GM04503 (cell line): ENCODE results near the gene THOC1.

Experiments
- DNase-seq: peaks from one replicate; pipeline ENCODE4 v3.0.0-alpha.2; 2012; ENCODE audit warnings: low read depth

THOC1 gene

GRCh38 chr18:275486-275885 lies 7.6 kb upstream of the THOC1 start:
- DNase-seq: no peak

- no peak for DNase-seq
Measured at GRCh38 chr18:274313-274712, 6.5 kb upstream of the THOC1 start.

DNA sequence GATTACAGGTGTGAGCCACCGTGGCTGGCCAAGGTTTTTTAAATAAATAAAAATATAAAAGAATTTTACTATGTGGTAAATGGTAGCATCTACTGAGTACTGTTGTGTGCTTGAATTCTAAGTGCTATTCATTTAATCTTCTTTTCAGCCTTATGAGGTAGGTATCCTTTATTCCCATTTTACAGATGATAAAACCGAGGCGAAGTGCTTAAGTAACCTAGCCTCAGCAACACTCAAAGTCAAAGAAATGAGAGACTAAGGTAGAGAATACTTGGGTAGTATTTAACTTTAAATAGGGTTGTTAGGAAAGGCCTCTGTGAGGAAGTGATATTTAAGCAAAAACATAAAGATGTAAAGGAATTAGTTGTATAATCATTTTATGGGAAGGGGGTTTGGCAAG lies 5.7 kb upstream of the THOC1 start:
- no peak for DNase-seq

DNA sequence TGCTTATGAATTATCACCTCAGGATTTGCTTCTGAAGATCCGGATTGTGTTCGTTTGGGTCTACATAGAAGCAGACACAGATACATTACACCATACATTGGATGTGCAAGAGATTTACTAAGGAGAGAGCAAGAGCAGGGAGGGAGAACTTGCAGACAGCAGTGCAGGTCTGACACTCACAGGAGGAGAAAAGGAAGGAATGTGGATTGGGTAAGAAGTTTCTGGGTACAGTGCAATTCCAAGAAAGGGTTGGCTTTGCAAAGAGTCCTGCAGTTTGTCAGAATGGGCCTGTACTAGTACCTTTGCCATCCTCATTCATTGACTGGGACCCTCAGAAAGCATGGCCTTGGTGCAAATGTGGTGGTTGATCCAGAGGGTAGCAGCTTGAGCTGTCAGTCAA lies 4.8 kb upstream of the THOC1 start:
- DNase-seq: no peak

DNA sequence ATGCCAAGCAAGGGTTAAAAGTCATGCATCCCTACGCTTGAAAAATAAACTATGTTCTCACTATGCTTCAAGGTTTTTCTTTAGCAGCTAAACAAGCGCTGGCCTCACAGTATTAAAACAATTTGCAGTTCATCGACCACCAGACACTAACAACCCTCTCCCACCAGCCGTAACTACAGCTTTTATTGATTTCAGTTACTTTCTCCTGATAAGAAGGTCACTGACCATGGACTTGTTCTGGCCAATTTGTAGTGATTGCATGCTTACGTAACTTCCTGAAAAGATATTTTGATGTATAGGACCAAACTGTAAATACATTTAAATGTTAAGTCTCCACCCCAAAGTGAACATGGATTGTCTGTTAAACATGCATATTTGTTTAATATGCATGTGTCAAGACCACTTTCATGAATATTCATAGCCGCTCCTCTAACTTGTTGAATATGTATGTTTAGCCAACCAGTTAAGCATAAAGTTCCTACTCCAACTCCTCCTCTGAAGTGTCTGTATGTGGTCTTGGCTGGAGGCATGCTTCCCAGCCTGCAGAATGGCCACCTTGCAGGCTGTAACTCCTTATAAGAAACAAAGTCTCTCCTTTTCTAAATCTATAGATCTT lies 1.7 kb upstream of the THOC1 start:
- no peak for DNase-seq

- DNase-seq: no peak
Measured at GRCh38 chr18:267380-267687, 513 bp downstream of the THOC1 start.

- DNase-seq: peak; percentile 20
Measured at GRCh38 chr18:261398-262073, 6.3 kb downstream of the THOC1 start.

- DNase-seq: no peak
Measured at GRCh38 chr18:260547-260946, 7.3 kb downstream of the THOC1 start.

- DNase-seq: no peak
Measured at GRCh38 chr18:255171-255570, 12.7 kb downstream of the THOC1 start.

- no peak for DNase-seq
Measured at GRCh38 chr18:253121-253520, 14.7 kb downstream of the THOC1 start.

DNA sequence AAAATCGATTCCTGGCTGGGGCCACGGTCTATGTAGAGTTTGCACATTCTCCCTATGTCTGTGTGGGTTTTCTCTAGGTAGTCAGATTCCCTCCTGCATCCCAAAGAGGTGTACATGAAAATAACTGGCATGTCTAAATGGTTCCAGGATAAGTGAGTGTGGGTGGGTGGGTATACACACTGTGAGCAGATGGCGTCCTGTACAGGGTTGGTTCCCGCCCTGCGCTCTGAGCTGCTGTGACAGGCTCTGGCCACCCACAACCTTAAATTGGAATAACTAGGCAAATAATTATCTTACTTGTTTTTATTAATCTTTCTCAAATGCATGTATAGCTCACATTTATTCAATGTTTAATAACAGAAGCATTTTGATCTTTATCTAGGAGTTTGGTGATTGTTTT lies 16.3 kb downstream of the THOC1 start:
- no peak for DNase-seq

DNA sequence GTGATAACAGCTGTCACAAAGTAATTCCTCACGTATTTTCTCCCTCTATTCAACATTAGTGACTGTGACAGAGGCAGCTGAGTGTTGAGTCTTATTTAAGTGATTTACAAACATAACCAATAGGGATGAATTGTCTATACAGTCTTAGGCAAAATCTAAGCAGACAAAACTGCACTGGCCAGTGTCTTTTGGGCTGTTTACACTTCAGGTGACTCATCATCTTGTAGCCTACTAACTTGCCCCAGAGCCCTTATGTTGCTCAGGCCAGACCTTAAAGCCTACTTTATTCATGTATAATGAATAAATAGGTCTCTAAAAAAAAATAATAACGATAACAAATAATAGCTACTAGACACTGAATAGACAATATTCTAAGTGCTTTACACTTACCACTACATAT lies 17.2 kb downstream of the THOC1 start:
- DNase-seq: no peak

GRCh38 chr18:248053-248452 lies 19.8 kb downstream of the THOC1 start:
- no peak for DNase-seq

DNA sequence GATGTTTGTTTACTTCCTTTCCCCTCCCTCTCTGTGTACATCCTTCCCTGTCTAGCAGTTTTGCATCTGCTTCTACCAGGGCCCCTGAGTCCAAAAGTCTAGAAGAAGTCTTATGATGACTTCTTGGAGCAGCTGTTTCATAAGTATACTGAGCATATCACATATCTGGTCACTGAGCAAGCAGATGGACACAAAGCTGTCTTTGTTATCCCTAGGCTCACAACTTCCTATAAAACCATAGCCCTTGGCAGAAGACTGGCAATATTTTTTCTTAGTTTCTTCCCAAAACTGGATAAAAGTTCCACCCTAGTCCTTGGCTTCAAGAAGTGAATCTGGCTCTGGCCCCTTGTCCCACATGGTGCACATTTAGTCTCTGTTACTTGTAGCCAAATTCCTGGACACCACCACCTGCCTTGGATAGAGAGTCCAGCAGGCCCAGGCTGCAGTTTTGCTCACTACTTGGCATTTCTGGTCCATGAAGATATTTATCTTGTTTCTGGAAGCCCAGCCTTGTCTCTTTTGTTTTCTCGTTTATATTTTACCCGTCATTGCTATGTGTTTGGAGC lies 22.5 kb downstream of the THOC1 start:
- no peak for DNase-seq

DNA sequence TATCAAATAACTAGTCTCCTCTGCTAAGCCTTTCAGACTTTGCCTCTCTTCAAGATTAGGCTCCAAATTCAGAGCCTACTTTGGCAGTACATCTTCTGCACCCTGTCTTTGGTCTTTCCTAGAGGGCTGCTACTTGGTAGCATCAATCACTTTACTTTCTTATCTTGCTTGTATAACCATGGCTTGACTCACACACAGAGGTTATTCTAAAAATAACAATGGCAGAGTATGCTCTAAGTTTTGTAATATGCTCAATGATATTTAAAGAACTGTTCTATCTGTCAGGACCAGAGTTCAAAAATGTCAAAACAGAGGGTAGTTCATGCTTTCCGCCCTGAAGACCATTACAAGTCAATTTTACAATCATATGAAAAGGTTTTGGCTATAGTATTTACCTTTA lies 27.7 kb downstream of the THOC1 start:
- DNase-seq: no peak

- DNase-seq: no peak
Measured at GRCh38 chr18:231563-231962, 36.3 kb downstream of the THOC1 start.

DNA sequence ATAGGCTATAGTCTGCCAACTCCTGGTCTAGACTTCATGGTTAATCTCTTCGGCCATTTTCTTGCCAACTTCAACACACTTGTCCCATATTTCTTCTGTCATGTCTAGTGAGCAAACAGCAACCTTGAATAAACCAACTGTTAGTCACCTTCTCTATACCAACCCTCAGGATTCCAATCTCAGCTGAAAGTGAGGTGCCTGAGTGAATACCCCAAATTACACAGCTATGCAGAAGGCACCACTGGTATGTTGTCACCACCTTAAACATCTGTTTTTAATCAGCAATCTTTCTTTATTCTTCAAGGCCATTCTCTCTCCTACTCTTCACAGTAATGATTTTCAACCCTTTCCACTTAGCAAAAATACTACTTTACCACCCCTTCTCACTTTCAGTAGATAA lies 39.3 kb downstream of the THOC1 start:
- peak; percentile 10 for DNase-seq

- no peak for DNase-seq
Measured at GRCh38 chr18:227902-228301, 39.9 kb downstream of the THOC1 start.

GRCh38 chr18:227374-227773 lies 40.5 kb downstream of the THOC1 start:
- no peak for DNase-seq

DNA sequence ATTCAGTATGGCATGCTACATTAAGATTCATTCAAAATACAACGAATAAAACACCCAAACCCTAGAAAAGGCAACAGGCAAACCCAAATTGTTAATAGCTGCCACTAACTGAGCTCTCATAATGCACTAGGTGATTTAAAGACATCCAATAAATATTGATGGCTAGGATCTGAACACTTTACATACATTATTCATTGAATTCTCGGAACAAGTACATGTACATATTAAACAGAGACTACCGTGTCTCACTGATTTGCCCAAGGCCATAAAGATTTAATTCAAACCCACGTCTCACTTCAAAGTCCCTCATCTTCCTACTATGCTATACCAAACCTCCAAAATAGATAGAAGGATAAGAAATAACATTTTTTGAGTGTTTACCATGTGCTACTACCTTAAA lies 42.1 kb downstream of the THOC1 start:
- no peak for DNase-seq

DNA sequence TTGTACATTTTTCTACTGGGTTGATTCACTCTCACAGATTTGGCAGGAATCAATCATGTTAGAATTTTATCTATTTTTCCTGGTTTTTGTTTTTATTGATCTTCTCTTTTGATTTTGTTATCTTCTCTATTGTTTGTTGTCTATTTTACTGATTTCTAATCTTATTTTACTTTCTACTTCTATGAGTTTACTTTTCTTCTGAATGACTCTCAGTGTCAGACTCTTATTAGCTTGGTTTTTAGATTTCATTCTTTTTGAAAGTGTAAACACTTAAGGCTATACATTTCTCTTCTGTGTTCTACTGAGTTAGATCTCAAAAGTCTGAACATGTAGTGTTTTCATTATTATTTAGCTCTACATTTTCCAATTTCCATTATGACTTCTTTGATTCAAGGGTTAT lies 47.1 kb downstream of the THOC1 start:
- no peak for DNase-seq

GRCh38 chr18:217532-218336 lies 50.1 kb downstream of the THOC1 start:
- DNase-seq: no peak

- no peak for DNase-seq
Measured at GRCh38 chr18:215448-216010, 52.3 kb downstream of the THOC1 start.
